ENCODE measurements around the gene KHK. TPM values are rescaled to one million over a fixed set of nuclear protein-coding genes. Genes with fewer than 3 reads are reported as not detected.

KHK gene
- polyA plus RNA-seq, 2 of the 4 experiments (the other 2 are of a cell fraction): 4.2 to 7.6 TPM

- H3K4me2 ChIP-seq: no peak overlapping the region
- H3K9me3 ChIP-seq: no peaks in the 10 kb centered on the region
- peaks cover 11% of the 10 kb centered on the region for H3K4me1 ChIP-seq
- no peak overlapping the region for H3K27ac ChIP-seq
- DNase-seq (ENCODE audit: low read depth in 1 of 2, low spot score in 1 of 2) (no peak), FAIRE-seq (no peak), ATAC-seq (no peak)
- WGBS (ENCODE audit: missing lambda C conversion rate): 78% methylated on average over 7 of the region's 7 CpGs
- no peak overlapping the region for H3K4me3 ChIP-seq
- no peak for TF ChIP-seq RCOR1 (IDR thresholded peaks at IDR 0.05; ENCODE audit: low read depth, low read length)
- TF ChIP-seq RAD21 (conservative IDR thresholded peaks at IDR 0.05 in 1 of 2, IDR thresholded peaks at IDR 0.05 in 1 of 2): no peak
- TF ChIP-seq GATA3 (IDR thresholded peaks at IDR 0.05; ENCODE audit: borderline replicate concordance): no peak
- TF ChIP-seq RFX5 (IDR thresholded peaks at IDR 0.05): no peak
- TF ChIP-seq, protein P1, sequence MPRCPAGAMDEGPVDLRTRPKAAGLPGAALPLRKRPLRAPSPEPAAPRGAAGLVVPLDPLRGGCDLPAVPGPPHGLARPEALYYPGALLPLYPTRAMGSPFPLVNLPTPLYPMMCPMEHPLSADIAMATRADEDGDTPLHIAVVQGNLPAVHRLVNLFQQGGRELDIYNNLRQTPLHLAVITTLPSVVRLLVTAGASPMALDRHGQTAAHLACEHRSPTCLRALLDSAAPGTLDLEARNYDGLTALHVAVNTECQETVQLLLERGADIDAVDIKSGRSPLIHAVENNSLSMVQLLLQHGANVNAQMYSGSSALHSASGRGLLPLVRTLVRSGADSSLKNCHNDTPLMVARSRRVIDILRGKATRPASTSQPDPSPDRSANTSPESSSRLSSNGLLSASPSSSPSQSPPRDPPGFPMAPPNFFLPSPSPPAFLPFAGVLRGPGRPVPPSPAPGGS (IDR thresholded peaks at IDR 0.05): no peak
- TF ChIP-seq JUNB (IDR thresholded peaks at IDR 0.05): no peak
- TF ChIP-seq POLR2A (IDR thresholded peaks at IDR 0.05; ENCODE audit: low read length): no peak
- no peak for TF ChIP-seq ZSCAN20 (CRISPR knock-in tag; IDR thresholded peaks at IDR 0.05)
- no peak for TF ChIP-seq SREBF2 (IDR thresholded peaks at IDR 0.05)
- TF ChIP-seq ELK1 (IDR thresholded peaks at IDR 0.05; ENCODE audit: low read depth, low read length): no peak
- no peak for TF ChIP-seq KDM1A (IDR thresholded peaks at IDR 0.05; ENCODE audit: low read depth)
- TF ChIP-seq TFCP2L1 (CRISPR knock-in tag; IDR thresholded peaks at IDR 0.05): no peak
- CTCF ChIA-PET: interaction anchor here (0.6 to 1.5 kb wide), 7 partner anchors 8 to 226 kb away, joined by 3 to 9 read pairs (median 3); partner anchors contain the start of gene KHK
- POLR2A ChIA-PET: no interaction called here
These were observed 9.3 kb upstream of the KHK start for GRCh38 chr2:27077231-27077630.

DNA sequence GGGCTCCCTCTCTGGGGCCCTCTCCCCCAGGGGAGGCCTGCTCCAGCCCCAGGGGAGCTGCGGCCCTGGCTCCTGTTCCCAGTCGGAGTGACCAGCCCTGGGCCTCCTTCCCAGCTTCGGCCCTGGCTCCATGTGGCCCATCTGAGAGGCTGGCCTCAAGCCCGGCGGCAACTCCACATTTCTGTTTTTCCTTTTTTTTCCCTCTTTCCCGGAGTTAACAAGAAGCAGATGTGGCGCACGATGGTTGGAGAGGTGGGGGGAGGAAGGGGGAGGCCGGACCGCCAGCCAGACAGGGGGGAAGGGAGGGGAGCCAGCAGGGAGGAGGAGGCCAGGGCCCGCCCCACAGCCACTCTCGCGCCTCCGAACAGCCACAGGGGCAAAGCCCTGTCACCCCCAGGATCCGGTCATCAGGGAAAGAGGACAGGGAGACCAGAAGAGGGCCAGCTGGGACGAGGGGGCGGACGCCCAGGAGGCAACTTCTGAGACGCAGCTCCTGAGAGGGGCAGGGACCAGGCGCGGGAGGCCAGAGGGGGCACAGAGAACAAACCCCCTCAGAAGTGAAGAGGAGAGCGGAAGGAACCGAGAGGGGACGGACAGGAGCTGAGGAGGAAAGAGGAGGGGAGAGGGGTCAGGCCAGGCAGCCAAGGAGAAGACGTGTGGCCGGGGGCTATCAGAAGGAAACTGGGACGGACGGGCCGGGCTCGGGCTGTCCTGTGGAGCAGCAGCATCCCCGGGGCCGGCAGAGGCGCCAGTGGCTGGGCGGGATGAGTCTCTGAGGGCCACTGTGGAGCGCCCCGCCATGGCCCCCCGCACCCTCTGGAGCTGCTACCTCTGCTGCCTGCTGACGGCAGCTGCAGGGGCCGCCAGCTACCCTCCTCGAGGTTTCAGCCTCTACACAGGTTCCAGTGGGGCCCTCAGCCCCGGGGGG lies 8.0 kb upstream of the KHK start, which contains the start of gene EMILIN1:
TSS of gene EMILIN1 (plus strand) at position 349 of the 928 bp plus-strand sequence. CDS start at position 800, 451 bp downstream.
- DNase-seq (ENCODE audit: low read depth in 1 of 2, low spot score in 1 of 2): no peak
- POLR2A ChIA-PET: no interaction called here
- TF ChIP-seq HOXA7 (CRISPR knock-in tag; IDR thresholded peaks at IDR 0.05) (no peak), HES2 (IDR thresholded peaks at IDR 0.05) (no peak), NR3C1 (IDR thresholded peaks at IDR 0.05) (no peak), REST (IDR thresholded peaks at IDR 0.05) (no peak), FOSB (CRISPR knock-in tag; IDR thresholded peaks at IDR 0.05) (no peak), ZNF302 (CRISPR knock-in tag; IDR thresholded peaks at IDR 0.05) (no peak), ZC3H11A (IDR thresholded peaks at IDR 0.05) (no peak)
- TF ChIP-seq, protein P2, sequence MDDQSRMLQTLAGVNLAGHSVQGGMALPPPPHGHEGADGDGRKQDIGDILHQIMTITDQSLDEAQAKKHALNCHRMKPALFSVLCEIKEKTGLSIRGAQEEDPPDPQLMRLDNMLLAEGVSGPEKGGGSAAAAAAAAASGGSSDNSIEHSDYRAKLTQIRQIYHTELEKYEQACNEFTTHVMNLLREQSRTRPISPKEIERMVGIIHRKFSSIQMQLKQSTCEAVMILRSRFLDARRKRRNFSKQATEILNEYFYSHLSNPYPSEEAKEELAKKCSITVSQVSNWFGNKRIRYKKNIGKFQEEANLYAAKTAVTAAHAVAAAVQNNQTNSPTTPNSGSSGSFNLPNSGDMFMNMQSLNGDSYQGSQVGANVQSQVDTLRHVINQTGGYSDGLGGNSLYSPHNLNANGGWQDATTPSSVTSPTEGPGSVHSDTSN (IDR thresholded peaks at IDR 0.05): no peak
- ATAC-seq: no peak
- peaks cover 7% of the 10 kb centered on the region for H3K4me1 ChIP-seq
- 84% methylated on average over 38 of the region's 41 CpGs for WGBS (ENCODE audit: missing lambda C conversion rate)
- no peak for FAIRE-seq
- no peaks in the 10 kb centered on the region for H3K9me3 ChIP-seq
- no peak within 1 kb of the TSS for H3K27ac ChIP-seq
- CTCF ChIA-PET: interaction anchor here (0.5 to 15.3 kb wide), 9 partner anchors 9 to 233 kb away, joined by 3 to 253 read pairs (median 4); partner anchors contain the start of gene OST4
- no peak within 1 kb of the TSS for H3K4me2 ChIP-seq
- no peak within 1 kb of the TSS for H3K4me3 ChIP-seq

Measured in A549 (cell line).